Ishikawa (cell line): ENCODE measurements around the gene CACNA1D.

Source experiments
- CEBPB ChIP-seq: IDR thresholded peaks from 2 replicates; pipeline ENCODE4 v1.6.1; 2012
- CREB1 ChIP-seq: IDR thresholded peaks from 2 replicates; pipeline ENCODE4 v1.6.1; 2012; ENCODE audit warnings: low read depth
- EGR1 ChIP-seq: IDR thresholded peaks from 2 replicates; pipeline ENCODE4 v1.6.1; 2012
- FOXM1 ChIP-seq: IDR thresholded peaks from 2 replicates; pipeline ENCODE4 v1.6.1; 2012; ENCODE audit warnings: low read depth, borderline replicate concordance
- RAD21 ChIP-seq: IDR thresholded peaks from 2 replicates; pipeline ENCODE4 v1.6.1; 2012; ENCODE audit warnings: low read depth
- TAF1 ChIP-seq: IDR thresholded peaks from 2 replicates; pipeline ENCODE4 v1.6.1; 2012; ENCODE audit warnings: low read depth, mild to moderate bottlenecking
- YY1 ChIP-seq: IDR thresholded peaks from 2 replicates; pipeline ENCODE4 v1.6.1; 2012; ENCODE audit warnings: low read depth
- ZBTB7A ChIP-seq: IDR thresholded peaks from 2 replicates; pipeline ENCODE4 v1.6.1; 2012; ENCODE audit warnings: low read depth
- TF ChIP-seq, protein P1 (sequence below): IDR thresholded peaks from 2 replicates; pipeline ENCODE4 v1.6.1; 2012
- TF ChIP-seq, protein P2 (sequence below): IDR thresholded peaks from 2 replicates; pipeline ENCODE4 v1.6.1; 2012; ENCODE audit warnings: low read depth, mild to moderate bottlenecking
- TF ChIP-seq, protein P3 (sequence below): IDR thresholded peaks from 2 replicates; pipeline ENCODE4 v1.6.1; 2012

DNA sequence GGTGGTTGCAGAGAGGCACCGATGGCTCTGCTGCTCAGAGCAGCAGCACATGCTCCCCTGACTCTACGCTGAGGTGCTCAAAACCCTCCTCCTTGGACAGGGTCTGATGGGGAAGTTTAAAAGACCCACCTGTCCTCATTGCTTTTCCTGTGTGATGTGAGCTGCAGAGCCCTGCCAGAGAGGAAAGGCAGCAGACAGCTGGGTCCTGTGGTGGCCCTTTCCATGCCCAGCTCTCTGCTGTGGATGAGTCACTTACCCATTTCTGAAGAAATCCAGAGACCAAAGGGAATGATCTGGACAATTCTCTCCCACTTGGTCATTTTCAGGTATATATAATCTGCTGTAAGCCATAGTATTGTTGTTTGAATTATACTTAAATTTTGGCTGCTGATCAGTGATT is 230.2 kb downstream of the CACNA1D start:
- no peak for TF ChIP-seq CREB1
- no peak for TF ChIP-seq RAD21
- TF ChIP-seq CEBPB = no peak
- no peak for TF ChIP-seq TAF1
- no peak for TF ChIP-seq ZBTB7A
- TF ChIP-seq, protein P1, sequence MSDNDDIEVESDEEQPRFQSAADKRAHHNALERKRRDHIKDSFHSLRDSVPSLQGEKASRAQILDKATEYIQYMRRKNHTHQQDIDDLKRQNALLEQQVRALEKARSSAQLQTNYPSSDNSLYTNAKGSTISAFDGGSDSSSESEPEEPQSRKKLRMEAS = no peak
- no peak for TF ChIP-seq YY1
- TF ChIP-seq, protein P2, sequence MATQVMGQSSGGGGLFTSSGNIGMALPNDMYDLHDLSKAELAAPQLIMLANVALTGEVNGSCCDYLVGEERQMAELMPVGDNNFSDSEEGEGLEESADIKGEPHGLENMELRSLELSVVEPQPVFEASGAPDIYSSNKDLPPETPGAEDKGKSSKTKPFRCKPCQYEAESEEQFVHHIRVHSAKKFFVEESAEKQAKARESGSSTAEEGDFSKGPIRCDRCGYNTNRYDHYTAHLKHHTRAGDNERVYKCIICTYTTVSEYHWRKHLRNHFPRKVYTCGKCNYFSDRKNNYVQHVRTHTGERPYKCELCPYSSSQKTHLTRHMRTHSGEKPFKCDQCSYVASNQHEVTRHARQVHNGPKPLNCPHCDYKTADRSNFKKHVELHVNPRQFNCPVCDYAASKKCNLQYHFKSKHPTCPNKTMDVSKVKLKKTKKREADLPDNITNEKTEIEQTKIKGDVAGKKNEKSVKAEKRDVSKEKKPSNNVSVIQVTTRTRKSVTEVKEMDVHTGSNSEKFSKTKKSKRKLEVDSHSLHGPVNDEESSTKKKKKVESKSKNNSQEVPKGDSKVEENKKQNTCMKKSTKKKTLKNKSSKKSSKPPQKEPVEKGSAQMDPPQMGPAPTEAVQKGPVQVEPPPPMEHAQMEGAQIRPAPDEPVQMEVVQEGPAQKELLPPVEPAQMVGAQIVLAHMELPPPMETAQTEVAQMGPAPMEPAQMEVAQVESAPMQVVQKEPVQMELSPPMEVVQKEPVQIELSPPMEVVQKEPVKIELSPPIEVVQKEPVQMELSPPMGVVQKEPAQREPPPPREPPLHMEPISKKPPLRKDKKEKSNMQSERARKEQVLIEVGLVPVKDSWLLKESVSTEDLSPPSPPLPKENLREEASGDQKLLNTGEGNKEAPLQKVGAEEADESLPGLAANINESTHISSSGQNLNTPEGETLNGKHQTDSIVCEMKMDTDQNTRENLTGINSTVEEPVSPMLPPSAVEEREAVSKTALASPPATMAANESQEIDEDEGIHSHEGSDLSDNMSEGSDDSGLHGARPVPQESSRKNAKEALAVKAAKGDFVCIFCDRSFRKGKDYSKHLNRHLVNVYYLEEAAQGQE = no peak
- no peak for TF ChIP-seq FOXM1
- TF ChIP-seq, protein P3, sequence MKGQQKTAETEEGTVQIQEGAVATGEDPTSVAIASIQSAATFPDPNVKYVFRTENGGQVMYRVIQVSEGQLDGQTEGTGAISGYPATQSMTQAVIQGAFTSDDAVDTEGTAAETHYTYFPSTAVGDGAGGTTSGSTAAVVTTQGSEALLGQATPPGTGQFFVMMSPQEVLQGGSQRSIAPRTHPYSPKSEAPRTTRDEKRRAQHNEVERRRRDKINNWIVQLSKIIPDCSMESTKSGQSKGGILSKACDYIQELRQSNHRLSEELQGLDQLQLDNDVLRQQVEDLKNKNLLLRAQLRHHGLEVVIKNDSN = no peak
- no peak for TF ChIP-seq EGR1
